A673 (cell line): Measurements from ENCODE around the gene SLC16A4. TPM values are rescaled to one million over a fixed set of nuclear protein-coding genes. Genes with fewer than 3 reads are reported as not detected.
"Not testable (repeated sequence)": the region's sequence is repeated elsewhere in the genome, so short reads cannot be mapped to it uniquely, and the experiment has no call there.

Experiments
- BruUV-seq: library from RNA; stranded (reverse); fragments of 400-500 nt; replicated peaks from 2 replicates; lab custom pipeline; 2021; lab: Mats Ljungman, UMichigan
- CTCF ChIA-PET: fragments of 300-600 bp; sonication (Branson Sonifier 250); formaldehyde crosslinking; loops from one replicate; lab custom pipeline; 2022; ENCODE audit warnings: antibody characterized with exemption; lab: Charles Lee
- POLR2A ChIA-PET: fragments of 300-600 bp; sonication (Branson Sonifier 250); formaldehyde crosslinking; loops from one replicate; lab custom pipeline; 2022; ENCODE audit warnings: antibody characterized with exemption; ENCODE audit not compliant: low non-redundant PET; lab: Charles Lee
- DNase-seq: peaks from one replicate; pipeline ENCODE4 v3.0.0-alpha.2; 2015; ENCODE audit warnings: low spot score
- H3K27ac ChIP-seq: fragments of 200-600 bp; sonication (generic); 2 replicates; pipeline ENCODE4 v1.5.1; 2016; ENCODE audit warnings: mixed run types, low read depth, mild to moderate bottlenecking, mixed read lengths, antibody characterized with exemption, low read length; ENCODE audit not compliant: poor library complexity, severe bottlenecking
- H3K27me3 ChIP-seq: fragments of 200-600 bp; sonication (generic); replicated peaks from 2 replicates; pipeline ENCODE4 v1.6.1; 2017; ENCODE audit warnings: mixed run types, low read depth, mild to moderate bottlenecking, mixed read lengths, antibody characterized with exemption, low read length; ENCODE audit not compliant: insufficient read depth, poor library complexity
- H3K36me3 ChIP-seq: fragments of 200-600 bp; sonication (generic); 2 replicates; pipeline ENCODE4 v1.6.1; 2016; ENCODE audit warnings: mixed run types, mild to moderate bottlenecking, mixed read lengths, antibody characterized with exemption, low read length; ENCODE audit not compliant: insufficient read depth, poor library complexity, severe bottlenecking
- H3K4me1 ChIP-seq: fragments of 200-600 bp; sonication (generic); 2 replicates; pipeline ENCODE4 v1.6.1; 2017; ENCODE audit warnings: mixed run types, mild to moderate bottlenecking, mixed read lengths, antibody characterized with exemption, low read length; ENCODE audit not compliant: insufficient read depth, poor library complexity, severe bottlenecking
- H3K4me3 ChIP-seq: fragments of 200-600 bp; sonication (generic); 2 replicates; pipeline ENCODE4 v1.5.1; 2016; ENCODE audit warnings: low read depth, mixed run types, mild to moderate bottlenecking, mixed read lengths, low read length; ENCODE audit not compliant: poor library complexity, severe bottlenecking
- H3K9me3 ChIP-seq: fragments of 200-600 bp; sonication (generic); 2 replicates; pipeline ENCODE4 v1.6.1; 2016; ENCODE audit warnings: mixed run types, low read depth, mild to moderate bottlenecking, mixed read lengths, antibody characterized with exemption, low read length; ENCODE audit not compliant: poor library complexity, severe bottlenecking
- CTCF ChIP-seq: fragments of 300-800, 200-600 bp; sonication (generic); conservative IDR thresholded peaks from 2 replicates; pipeline ENCODE4 v1.5.1; 2017; ENCODE audit warnings: low read depth, mild to moderate bottlenecking, antibody characterized with exemption, low read length, moderate library complexity, mixed read lengths
- EZH2 ChIP-seq: fragments of 200-600 bp; sonication (generic); IDR thresholded peaks from 2 replicates; pipeline ENCODE4 v1.6.1; 2017; ENCODE audit warnings: borderline replicate concordance, low read depth, mild to moderate bottlenecking, mixed read lengths, antibody characterized with exemption, low read length; ENCODE audit not compliant: poor library complexity, severe bottlenecking
- intact Hi-C: fragments of 100-400 bp; cut with micrococcal nuclease; formaldehyde crosslinking; loops from one replicate; pipeline ENCODE4 v1.10.0; 2022; ENCODE audit not compliant: unreplicated experiment
- total RNA-seq: library from RNA; stranded (reverse); gene quantifications from 2 replicates; pipeline ENCODE4 v1.2.3, GENCODE V29; 2021

Gene SLC16A4
- total RNA-seq, 1 experiment from 2014 or later, result 0.60 TPM

- Histone ChIP-seq H3K36me3 (peaks cover 7% of the 10 kb centered on the region), H3K4me3 (no peak overlapping the region), H3K4me1 (peaks cover 7% of the 10 kb centered on the region), H3K27me3 (no peaks in the 10 kb centered on the region), H3K27ac (no peak overlapping the region), H3K9me3 (no peaks in the 10 kb centered on the region)
- DNase-seq, result no peak
- BruUV-seq, result no TSS peak
- ChIA-PET POLR2A (no interaction called here), CTCF (interaction anchor here (2.2 kb wide), 1 partner anchor 86 kb away, joined by 7 read pairs; no protein-coding TSS in a partner anchor)
- intact Hi-C loops, result no loop called here
- TF ChIP-seq CTCF (no peak), EZH2 (no peak)
Observed at GRCh38 chr1:110409316-110409715, 18.5 kb upstream of the SLC16A4 start.

- CTCF ChIA-PET, result interaction anchor here (0.7 to 2.2 kb wide), 3 partner anchors 52 to 212 kb away, joined by 3 to 7 read pairs (median 4); no protein-coding TSS in a partner anchor
- Histone ChIP-seq H3K9me3 (no peaks in the 10 kb centered on the region), H3K36me3 (peaks cover 15% of the 10 kb centered on the region), H3K27me3 (no peaks in the 10 kb centered on the region), H3K27ac (no peak overlapping the region), H3K4me3 (peak overlapping the region; percentile 87), H3K4me1 (peaks cover 7% of the 10 kb centered on the region)
- no peak for DNase-seq
- intact Hi-C loops, result no loop called here
- POLR2A ChIA-PET, result interaction anchor here (0.5 kb wide), 1 partner anchor 52 kb away, joined by 3 read pairs; no protein-coding TSS in a partner anchor
- no TSS peak for BruUV-seq
- no peak for TF ChIP-seq CTCF
- no peak for TF ChIP-seq EZH2
Observed at GRCh38 chr1:110408488-110408887, 17.7 kb upstream of the SLC16A4 start.

- peaks cover 25% of the 10 kb centered on the region for H3K36me3 ChIP-seq
- CTCF ChIA-PET, result interaction anchor here (0.7 to 2.2 kb wide), 3 partner anchors 53 to 211 kb away, joined by 3 to 7 read pairs (median 4); no protein-coding TSS in a partner anchor
- no peaks in the 10 kb centered on the region for H3K9me3 ChIP-seq
- H3K4me3 ChIP-seq, result peak within 1 kb of the TSS; percentile 87
- peak; percentile 94 for DNase-seq
- peaks cover 7% of the 10 kb centered on the region for H3K4me1 ChIP-seq
- BruUV-seq, result TSS peak; percentile 88
- TF ChIP-seq EZH2 (no peak), CTCF (no peak)
- intact Hi-C loops, result loop anchor here (2.0 kb wide), 1 partner anchor 69 kb away; the partner anchor contains the start of gene RBM15
- POLR2A ChIA-PET, result no interaction called here
- H3K27me3 ChIP-seq, result no peaks in the 10 kb centered on the region
- peak within 1 kb of the TSS; percentile 83 for H3K27ac ChIP-seq
Observed at GRCh38 chr1:110407260-110408210, 16.7 kb upstream of the SLC16A4 start, which contains the start of gene LAMTOR5. Gene LAMTOR5, minus strand, starts transcription at chr1:110407694. Its CDS starts 74 bp downstream, at chr1:110407620.

- H3K27ac ChIP-seq, BruUV-seq, DNase-seq, POLR2A ChIA-PET, H3K4me1 ChIP-seq, CTCF ChIA-PET, H3K27me3 ChIP-seq, H3K9me3 ChIP-seq: not testable (repeated sequence)
- peaks cover 34% of the 10 kb centered on the region for H3K36me3 ChIP-seq
- H3K4me3 ChIP-seq, result peak overlapping the region; percentile 87
- intact Hi-C loops, result loop anchor here (2.0 kb wide), 1 partner anchor 68 kb away; the partner anchor contains the start of gene RBM15
Observed at GRCh38 chr1:110406407-110406806, 15.6 kb upstream of the SLC16A4 start.
